ENCODE measurements around the gene REST. TPM values are rescaled to one million over a fixed set of nuclear protein-coding genes. Genes with fewer than 3 reads are reported as not detected.

Gene REST
- total and polyA plus RNA-seq, 9 of the 15 experiments (the other 6 are each of a cell fraction or from before 2014, with no cell fraction given): 2.9 to 24.0 (median 19.2) TPM

GRCh38 chr4:56870946-56871345 lies 36.8 kb upstream of the REST start:
- no TSS peak for BruUV-seq (replicated peaks)
- Histone ChIP-seq H3K9me3 (replicated peaks; ENCODE audit: control insufficient read depth, insufficient read depth, low read depth, low read length) (no peaks in the 10 kb centered on the region), H3K4me3 (no peak overlapping the region), H3K9me1 (ENCODE audit: control insufficient read depth, insufficient read depth, low read length) (no peaks in the 10 kb centered on the region), H3K27ac (ENCODE audit: extremely low read depth, low read depth, low read length) (no peak overlapping the region), H3K36me3 (ENCODE audit: control insufficient read depth, insufficient read depth, low read length) (no peaks in the 10 kb centered on the region), H4K20me1 (replicated peaks; ENCODE audit: control insufficient read depth, insufficient read depth, low read length) (no peaks in the 10 kb centered on the region; the same call in 1 of the 2 replicates), H3K4me1 (replicated peaks in 1 of 2; ENCODE audit: control insufficient read depth in 2 of 2, insufficient read depth in 2 of 2, low read length in 2 of 2) (no peaks in the 10 kb centered on the region), H2AFZ (ENCODE audit: low read depth, low read length) (no peak overlapping the region), H3K9ac (ENCODE audit: insufficient read depth in 1 of 2, low read depth in 2 of 2, low read length in 2 of 2) (no peak overlapping the region), H3K79me2 (ENCODE audit: control insufficient read depth, insufficient read depth, low read length) (no peaks in the 10 kb centered on the region), H3K4me2 (ENCODE audit: insufficient read depth, low read length) (no peak overlapping the region), H3K27me3 (ENCODE audit: control insufficient read depth in 2 of 2, insufficient read depth in 2 of 2, low read length in 2 of 2) (peaks cover 9 to 26% of the 10 kb centered on the region in 2 experiments; a peak in 4 of 5 replicates)
- no peak for FAIRE-seq
- WGBS (ENCODE audit: insufficient coverage, low coverage, missing lambda C conversion rate): 0% methylated on average over 4 of the region's 4 CpGs
- DNase-seq (ENCODE audit: extremely low read depth in 1 of 4, low spot score in 3 of 4): no peak
- in situ Hi-C loops (cut with MboI): no loop called here
- intact Hi-C loops (cut with micrococcal nuclease): no loop called here
- CTCF ChIA-PET (ENCODE audit: low intra/inter-chr PET ratio): no interaction called here
- no peak for ATAC-seq
- POLR2A ChIA-PET: no interaction called here
- TF ChIP-seq EHMT2 (IDR thresholded peaks at IDR 0.05) (no peak), SRSF3 (IDR thresholded peaks at IDR 0.05; ENCODE audit: insufficient read depth, low read length) (no peak), FOXK1 (CRISPR knock-in tag; IDR thresholded peaks at IDR 0.05; ENCODE audit: borderline replicate concordance) (no peak), KLF10 (CRISPR knock-in tag; IDR thresholded peaks at IDR 0.05) (no peak), RFX7 (CRISPR knock-in tag; IDR thresholded peaks at IDR 0.05) (no peak), ZEB2 (IDR thresholded peaks at IDR 0.05) (no peak), TOE1 (IDR thresholded peaks at IDR 0.05; ENCODE audit: borderline replicate concordance) (no peak), TOE1 (CRISPR knock-in tag; IDR thresholded peaks at IDR 0.05; ENCODE audit: borderline replicate concordance, low read depth) (no peak), FOXJ2 (tag; IDR thresholded peaks at IDR 0.05) (no peak)
- TF ChIP-seq, protein P1, sequence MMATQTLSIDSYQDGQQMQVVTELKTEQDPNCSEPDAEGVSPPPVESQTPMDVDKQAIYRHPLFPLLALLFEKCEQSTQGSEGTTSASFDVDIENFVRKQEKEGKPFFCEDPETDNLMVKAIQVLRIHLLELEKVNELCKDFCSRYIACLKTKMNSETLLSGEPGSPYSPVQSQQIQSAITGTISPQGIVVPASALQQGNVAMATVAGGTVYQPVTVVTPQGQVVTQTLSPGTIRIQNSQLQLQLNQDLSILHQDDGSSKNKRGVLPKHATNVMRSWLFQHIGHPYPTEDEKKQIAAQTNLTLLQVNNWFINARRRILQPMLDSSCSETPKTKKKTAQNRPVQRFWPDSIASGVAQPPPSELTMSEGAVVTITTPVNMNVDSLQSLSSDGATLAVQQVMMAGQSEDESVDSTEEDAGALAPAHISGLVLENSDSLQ (IDR thresholded peaks at IDR 0.05): no peak

Measured in K562 (cell line).